HCT116 (cell line): ENCODE measurements around the gene ARHGEF38.

ENCODE experiments used
- EZH2 ChIP-seq: fragments of 200-600 bp; sonication (generic); IDR thresholded peaks from 2 replicates; pipeline ENCODE4 v1.6.1; 2017; ENCODE audit warnings: antibody characterized with exemption, mixed run types
- EZH2phosphoT487 ChIP-seq: fragments of 200-600 bp; IDR thresholded peaks from 2 replicates; pipeline ENCODE4 v1.6.1; 2018; ENCODE audit warnings: antibody characterized with exemption, borderline replicate concordance
- POLR2A ChIP-seq: IDR thresholded peaks from 2 replicates; pipeline ENCODE4 v1.7.0; 2011; ENCODE audit warnings: borderline replicate concordance; ENCODE audit not compliant: insufficient read depth, insufficient read length; ENCODE audit errors: extremely low read depth
- POLR2AphosphoS5 ChIP-seq: IDR thresholded peaks from 2 replicates; pipeline ENCODE4 v1.6.1; 2011; ENCODE audit warnings: mild to moderate bottlenecking, low read depth, low read length, moderate library complexity
- RAD21 ChIP-seq: IDR thresholded peaks from 2 replicates; pipeline ENCODE4 v1.6.1; 2012; ENCODE audit warnings: low read depth, mild to moderate bottlenecking
- SP1 ChIP-seq: IDR thresholded peaks from 2 replicates; pipeline ENCODE4 v1.6.1; 2012; ENCODE audit warnings: low read depth
- YY1 ChIP-seq: IDR thresholded peaks from 2 replicates; pipeline ENCODE4 v1.6.1; 2011; ENCODE audit warnings: low read length, low read depth, moderate library complexity, mild to moderate bottlenecking; ENCODE audit not compliant: insufficient replicate concordance; ENCODE audit errors: extremely low read depth
- ZFX ChIP-seq: fragments of 450-650 bp; IDR thresholded peaks from 2 replicates; pipeline ENCODE4 v1.6.1; 2017
- ZNF274 ChIP-seq: fragments of 200-500 bp; sonication (Bioruptor generic); IDR thresholded peaks from 2 replicates; pipeline ENCODE4 v1.6.1; 2014; ENCODE audit warnings: mild to moderate bottlenecking, low read depth, low read length, inconsistent platforms
- TF ChIP-seq, protein P1 (sequence below), 3 experiments: fragments of 200-600 bp in 1 of 3; sonication (generic) in 1 of 3; IDR thresholded peaks in 2 of 3; conservative IDR thresholded peaks in 1 of 3; 2 replicates each; pipeline ENCODE4 v1.5.1; 2012 to 2017; ENCODE audit warnings: low read depth in 2 of 3, low read length in 2 of 3, antibody characterized with exemption in 1 of 3, borderline replicate concordance in 1 of 3, control low read depth in 1 of 3, mild to moderate bottlenecking in 1 of 3, mixed read lengths in 1 of 3, mixed run types in 1 of 3, moderate library complexity in 1 of 3; ENCODE audit not compliant: insufficient read depth in 1 of 3
- TF ChIP-seq, protein P2 (sequence below): IDR thresholded peaks from 2 replicates; pipeline ENCODE4 v1.6.1; 2012; ENCODE audit warnings: low read depth
- TF ChIP-seq, protein P3 (sequence below): IDR thresholded peaks from 2 replicates; pipeline ENCODE4 v1.6.1; 2012

DNA sequence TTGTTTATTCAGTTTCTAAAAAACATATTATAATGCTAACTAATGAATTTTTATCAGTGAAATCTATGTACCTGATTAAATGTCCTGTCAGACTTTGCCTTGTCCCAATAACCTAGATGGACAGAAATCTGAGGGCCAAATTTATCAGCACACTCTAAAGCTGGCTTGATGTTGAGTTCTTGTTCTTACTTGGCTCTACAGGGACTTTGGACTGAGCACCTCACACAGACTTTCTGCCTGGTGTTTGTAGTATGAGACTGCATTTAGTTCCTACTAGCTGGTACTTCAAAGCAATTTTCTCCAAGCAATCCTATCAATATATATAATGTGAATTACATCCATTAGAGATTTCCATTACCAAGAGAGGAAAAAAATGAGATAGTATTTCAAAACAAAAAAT, 118.3 kb downstream of the ARHGEF38 start:
- TF ChIP-seq EZH2 = no peak
- TF ChIP-seq RAD21 = no peak
- TF ChIP-seq, protein P1, sequence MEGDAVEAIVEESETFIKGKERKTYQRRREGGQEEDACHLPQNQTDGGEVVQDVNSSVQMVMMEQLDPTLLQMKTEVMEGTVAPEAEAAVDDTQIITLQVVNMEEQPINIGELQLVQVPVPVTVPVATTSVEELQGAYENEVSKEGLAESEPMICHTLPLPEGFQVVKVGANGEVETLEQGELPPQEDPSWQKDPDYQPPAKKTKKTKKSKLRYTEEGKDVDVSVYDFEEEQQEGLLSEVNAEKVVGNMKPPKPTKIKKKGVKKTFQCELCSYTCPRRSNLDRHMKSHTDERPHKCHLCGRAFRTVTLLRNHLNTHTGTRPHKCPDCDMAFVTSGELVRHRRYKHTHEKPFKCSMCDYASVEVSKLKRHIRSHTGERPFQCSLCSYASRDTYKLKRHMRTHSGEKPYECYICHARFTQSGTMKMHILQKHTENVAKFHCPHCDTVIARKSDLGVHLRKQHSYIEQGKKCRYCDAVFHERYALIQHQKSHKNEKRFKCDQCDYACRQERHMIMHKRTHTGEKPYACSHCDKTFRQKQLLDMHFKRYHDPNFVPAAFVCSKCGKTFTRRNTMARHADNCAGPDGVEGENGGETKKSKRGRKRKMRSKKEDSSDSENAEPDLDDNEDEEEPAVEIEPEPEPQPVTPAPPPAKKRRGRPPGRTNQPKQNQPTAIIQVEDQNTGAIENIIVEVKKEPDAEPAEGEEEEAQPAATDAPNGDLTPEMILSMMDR (IDR thresholded peaks at IDR 0.05 in 2 of 3, conservative IDR thresholded peaks at IDR 0.05 in 1 of 3; ENCODE audit: borderline replicate concordance in 1 of 3, insufficient read depth in 1 of 3, low read depth in 2 of 3, low read length in 2 of 3) = no peak
- TF ChIP-seq POLR2A = no peak
- TF ChIP-seq ZFX = no peak
- TF ChIP-seq, protein P2, sequence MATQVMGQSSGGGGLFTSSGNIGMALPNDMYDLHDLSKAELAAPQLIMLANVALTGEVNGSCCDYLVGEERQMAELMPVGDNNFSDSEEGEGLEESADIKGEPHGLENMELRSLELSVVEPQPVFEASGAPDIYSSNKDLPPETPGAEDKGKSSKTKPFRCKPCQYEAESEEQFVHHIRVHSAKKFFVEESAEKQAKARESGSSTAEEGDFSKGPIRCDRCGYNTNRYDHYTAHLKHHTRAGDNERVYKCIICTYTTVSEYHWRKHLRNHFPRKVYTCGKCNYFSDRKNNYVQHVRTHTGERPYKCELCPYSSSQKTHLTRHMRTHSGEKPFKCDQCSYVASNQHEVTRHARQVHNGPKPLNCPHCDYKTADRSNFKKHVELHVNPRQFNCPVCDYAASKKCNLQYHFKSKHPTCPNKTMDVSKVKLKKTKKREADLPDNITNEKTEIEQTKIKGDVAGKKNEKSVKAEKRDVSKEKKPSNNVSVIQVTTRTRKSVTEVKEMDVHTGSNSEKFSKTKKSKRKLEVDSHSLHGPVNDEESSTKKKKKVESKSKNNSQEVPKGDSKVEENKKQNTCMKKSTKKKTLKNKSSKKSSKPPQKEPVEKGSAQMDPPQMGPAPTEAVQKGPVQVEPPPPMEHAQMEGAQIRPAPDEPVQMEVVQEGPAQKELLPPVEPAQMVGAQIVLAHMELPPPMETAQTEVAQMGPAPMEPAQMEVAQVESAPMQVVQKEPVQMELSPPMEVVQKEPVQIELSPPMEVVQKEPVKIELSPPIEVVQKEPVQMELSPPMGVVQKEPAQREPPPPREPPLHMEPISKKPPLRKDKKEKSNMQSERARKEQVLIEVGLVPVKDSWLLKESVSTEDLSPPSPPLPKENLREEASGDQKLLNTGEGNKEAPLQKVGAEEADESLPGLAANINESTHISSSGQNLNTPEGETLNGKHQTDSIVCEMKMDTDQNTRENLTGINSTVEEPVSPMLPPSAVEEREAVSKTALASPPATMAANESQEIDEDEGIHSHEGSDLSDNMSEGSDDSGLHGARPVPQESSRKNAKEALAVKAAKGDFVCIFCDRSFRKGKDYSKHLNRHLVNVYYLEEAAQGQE = no peak
- TF ChIP-seq, protein P3, sequence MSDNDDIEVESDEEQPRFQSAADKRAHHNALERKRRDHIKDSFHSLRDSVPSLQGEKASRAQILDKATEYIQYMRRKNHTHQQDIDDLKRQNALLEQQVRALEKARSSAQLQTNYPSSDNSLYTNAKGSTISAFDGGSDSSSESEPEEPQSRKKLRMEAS = no peak
- no peak for TF ChIP-seq YY1
- TF ChIP-seq ZNF274 = no peak
- no peak for TF ChIP-seq SP1
- no peak for TF ChIP-seq POLR2AphosphoS5
- no peak for TF ChIP-seq EZH2phosphoT487
